HUDEP-2 (cell line): ENCODE measurements around the gene OR7C1.
"Not testable (repeated sequence)": the region's sequence is repeated elsewhere in the genome, so short reads cannot be mapped to it uniquely, and the experiment has no call there.

Source experiments
- DNase-seq, 76 experiments: peaks; one replicate each; lab custom pipeline; 2025; ENCODE audit not compliant: unreplicated experiment in 76 of 76; lab: John Stamatoyannopoulos, UW

The OR7C1 gene

DNA sequence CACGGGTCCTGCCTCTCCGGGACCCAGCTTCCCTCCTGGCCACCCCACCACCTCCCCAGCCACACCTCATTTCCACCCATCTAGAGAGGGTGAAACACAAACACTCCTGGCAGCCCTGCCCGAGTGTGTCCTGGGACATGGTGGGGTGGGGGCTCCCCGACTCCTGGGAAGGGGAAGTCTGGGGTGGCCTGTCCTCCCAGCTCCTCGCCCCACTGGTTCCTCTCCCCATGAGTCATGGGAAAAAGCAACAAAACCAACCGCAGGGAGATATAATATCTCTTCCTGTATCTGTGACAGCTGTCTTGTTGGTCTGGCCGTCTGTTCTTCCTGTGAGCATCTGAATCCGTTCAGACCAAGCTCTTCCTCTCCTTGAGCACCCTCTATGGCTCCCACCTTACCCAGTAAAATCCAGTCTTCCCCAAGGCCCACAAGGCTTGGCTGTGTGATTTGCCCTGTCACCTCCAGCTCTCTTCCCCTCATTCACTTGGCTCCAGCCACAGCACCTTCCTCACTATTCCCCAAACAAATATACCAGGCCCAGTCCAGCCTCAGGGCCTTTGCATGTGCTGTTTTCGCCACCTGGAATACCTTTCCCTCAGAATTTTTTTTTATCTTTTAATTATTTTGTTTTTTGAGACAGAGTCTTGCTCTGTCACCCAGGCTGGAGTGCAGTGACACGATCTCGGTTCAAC, 49.7 kb downstream of the OR7C1 start:
- DNase-seq = peak in 68 of 76 experiments; percentile 15 to 89 (median 58)

DNA sequence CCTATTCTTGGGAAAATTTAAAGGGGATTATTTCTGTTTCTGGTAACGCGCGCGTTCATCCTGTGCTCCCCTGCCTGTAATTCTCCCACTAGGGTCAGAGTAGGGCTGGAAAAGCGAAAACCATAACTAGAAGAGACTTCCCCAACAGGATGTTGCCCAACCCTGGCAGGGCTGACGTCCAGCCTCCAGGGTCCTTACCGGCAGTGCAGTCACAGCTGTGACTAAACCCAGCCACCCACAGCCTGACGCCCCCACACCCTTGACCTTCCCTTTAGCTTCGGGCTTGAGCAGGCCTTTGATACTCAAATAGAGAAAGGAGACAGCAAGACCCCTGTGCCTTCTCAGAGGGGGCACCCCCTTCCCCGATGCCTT, 50.3 kb downstream of the OR7C1 start:
- peak in 49 of 76 experiments; percentile 7 to 78 (median 35) for DNase-seq

DNA sequence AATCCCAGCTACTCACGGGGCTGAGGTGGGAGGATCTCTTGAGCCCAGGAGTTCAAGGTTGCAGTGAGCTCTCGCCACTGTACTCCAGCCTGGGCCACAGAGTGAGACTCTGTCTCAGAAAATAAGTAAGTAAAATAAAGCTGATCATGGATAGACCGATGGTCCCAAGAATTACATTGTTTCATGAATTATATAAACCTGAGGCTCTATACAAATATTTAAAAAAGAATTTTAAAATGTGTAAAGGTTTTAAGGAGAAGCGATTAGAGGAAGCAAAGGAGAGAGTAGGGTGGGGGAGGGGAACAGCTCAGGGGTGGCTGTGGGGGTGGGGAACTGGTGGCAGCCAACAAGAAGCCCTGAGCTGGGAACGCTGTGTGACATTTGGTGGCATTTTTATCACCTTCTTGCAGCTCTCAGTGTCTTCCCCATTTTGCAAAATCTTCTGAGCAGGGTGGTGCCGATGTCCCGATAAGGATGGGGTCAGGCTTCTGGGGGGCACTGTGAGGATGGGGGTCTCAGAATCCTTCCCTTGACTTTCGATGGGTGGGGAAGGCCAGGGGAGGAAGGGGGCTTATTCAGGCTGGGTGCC, 51.5 kb downstream of the OR7C1 start:
- DNase-seq = peak in 70 of 76 experiments; percentile 18 to 86 (median 56)

DNA sequence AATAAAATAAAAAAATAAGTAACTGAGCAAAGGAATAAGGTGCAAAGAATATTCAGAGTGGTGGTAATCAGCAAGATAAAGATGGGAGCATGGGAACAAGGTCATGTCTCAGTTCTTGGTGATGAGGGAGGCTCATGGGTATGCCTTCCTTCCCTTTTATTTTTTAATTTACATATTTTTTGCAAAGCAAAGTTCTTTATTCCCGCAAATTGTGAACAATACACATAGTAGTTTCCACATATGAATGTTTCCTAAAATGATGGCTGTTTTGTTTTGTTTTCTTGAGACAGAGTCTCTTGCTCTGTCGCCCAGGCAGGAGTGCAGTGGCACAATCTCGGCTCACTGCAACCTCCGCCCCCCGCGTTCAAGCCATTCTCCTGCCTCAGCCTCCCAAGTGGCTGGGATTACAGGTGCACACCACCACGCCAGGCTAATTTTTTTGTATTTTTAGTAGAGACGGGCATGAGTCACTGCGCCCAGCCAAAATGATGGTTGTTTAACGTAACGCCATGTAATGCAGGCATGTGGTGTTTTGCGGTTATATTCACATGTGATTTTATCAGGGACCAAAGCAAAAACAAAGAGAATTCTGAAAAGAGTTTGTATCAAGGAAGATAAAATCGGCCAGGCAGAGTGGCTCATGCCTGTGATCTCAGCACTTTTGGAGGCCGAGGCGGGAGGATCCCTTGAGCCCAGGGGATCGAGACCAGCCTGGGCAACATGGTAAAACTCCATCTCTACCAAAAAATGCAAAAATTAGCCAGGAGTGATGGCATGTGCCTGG, 52.2 kb downstream of the OR7C1 start:
- DNase-seq = peak in 33 of 76 experiments; percentile 11 to 72 (median 30)

DNA sequence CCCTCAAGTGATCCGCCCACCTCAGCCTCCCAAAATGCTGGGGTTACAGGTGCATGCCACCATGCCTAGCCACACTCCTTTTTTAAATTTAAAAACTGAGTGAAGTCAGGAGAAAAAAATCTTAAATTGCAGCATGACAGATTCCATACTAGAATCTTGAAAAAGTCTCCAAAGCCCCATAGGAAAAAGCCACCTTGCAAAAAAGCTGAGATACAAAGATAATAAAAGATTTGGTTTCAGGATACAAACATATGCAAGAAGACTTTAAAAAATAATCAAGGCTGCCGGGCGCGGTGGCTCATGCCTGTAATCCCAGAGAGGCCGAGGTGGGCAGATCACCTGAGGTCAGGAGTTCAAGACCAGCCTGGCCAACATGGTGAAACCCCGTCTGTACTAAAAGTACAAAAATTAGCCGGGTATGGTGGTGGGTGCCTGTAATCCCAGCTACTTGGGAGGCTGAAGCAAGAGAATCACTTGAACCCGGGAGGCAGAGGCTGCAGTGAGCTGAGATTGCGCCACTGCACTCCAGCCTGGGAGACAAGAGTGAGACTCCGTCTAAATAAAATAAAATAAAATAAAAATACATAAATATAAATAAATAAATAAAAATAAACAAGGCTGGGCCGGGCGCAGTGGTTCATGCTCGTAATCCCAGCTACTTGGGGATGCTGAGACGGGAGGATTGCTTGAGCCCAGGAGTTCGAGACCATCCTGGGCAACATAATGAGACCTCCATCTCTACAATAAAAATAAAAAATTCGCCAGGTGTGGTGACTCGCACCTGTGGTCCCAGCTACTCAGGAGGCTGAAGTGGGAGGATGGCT, 53.1 kb downstream of the OR7C1 start:
- not testable (repeated sequence) for DNase-seq

DNA sequence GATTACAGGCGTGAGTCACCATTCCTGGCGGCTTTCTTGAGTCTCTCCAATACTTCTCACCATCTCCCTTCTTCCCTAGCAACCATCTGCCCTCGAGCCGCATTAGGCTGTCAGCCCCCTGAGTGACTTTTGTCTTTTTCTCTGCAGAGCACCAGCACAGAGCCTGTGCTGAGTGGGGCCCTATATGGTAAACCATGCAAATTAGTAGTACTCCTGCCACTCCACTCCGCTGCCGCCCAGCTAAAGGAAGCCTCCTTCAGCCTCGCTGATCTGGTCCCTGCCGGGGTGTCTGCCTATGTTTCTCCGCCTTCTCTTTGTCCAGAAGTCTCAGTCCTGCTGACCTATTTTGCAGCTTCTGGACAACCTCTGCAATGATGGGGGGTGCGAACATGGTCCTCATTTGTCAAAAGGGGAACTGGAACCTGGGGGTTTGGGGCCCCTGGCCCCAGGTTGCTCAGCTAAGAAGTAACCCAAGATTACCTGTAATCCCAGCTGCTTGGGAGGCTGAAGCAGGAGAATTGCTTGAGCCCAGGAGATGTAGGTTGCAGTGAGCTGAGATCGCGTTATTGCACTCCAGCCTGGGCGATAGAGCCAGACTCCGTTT, 54.3 kb downstream of the OR7C1 start:
- not testable (repeated sequence) for DNase-seq

DNA sequence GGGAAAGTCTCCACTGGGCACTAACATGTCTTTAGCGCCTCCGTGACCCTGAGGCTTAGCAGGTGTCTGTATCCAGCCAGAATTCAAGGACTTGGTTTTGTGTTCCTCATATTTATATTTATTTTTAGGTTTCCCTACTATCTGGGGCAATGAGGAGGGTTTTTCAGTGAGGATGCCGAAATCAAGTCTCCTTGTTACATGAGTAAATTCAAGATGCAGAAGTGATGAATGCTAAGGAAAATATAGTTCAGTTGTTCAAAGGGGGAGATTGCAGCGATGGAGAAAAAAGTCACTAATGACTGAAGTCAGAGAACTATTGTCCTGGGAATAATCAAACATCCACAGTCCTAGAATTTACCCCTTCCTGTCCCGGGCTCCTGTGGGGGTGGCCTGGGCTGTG, 55.8 kb downstream of the OR7C1 start:
- DNase-seq = no peak

GRCh38 chr19:14778110-14778845, 56.7 kb downstream of the OR7C1 start, which contains the start of gene ADGRE2:
Gene ADGRE2, minus strand, starts transcription at chr19:14778560. Its CDS starts 1,804 bp downstream, at chr19:14776756.
- not testable (repeated sequence) for DNase-seq

GRCh38 chr19:14777645-14778044, 57.3 kb downstream of the OR7C1 start:
- not testable (repeated sequence) for DNase-seq

- DNase-seq = peak in 25 of 76 experiments; percentile 7 to 41 (median 23)
Observed at GRCh38 chr19:14775869-14776586, 59.0 kb downstream of the OR7C1 start.

- not testable (repeated sequence) for DNase-seq
Observed at GRCh38 chr19:14775326-14775725, 59.7 kb downstream of the OR7C1 start.

- no peak for DNase-seq
Observed at GRCh38 chr19:14774373-14774772, 60.6 kb downstream of the OR7C1 start.

DNA sequence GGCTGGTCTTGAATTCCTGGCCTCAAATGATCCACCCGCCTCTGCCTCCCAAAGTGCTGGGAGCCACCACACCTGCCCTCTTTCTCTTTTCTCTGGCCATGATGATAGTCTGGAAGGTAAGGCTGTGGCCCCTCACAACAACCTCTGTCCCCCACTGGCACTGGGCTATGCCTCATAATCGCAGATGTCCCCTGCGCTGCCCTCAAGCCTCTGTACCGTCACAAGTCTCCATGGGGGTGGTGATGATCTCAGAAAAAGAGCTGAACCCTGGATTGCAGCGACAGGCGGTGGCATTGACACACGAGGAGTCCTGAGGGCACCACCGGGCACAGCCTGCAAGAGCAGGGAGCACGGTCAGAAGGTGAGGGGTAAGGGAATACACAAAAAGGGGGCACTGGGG, 61.3 kb downstream of the OR7C1 start:
- not testable (repeated sequence) for DNase-seq

DNA sequence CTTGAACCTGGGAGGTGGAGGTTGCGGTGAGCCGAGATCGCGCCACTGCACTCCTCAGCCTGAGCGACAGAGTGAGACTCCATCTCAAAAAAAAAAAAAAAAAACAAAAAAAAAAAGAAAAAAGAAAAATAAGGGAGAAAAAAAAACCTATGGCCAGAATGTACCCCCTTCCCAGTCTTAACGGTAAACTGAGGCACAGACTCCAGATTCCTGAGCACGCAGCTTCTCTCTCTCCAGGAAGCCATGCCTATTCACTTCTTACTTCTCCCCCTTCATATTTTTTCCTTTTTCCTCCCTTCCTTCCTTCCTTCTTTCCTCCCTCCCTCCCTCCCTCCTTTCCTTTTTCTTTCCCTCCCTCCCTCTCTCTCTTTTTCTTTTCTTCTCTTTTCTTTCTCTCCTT, 62.0 kb downstream of the OR7C1 start:
- no peak for DNase-seq

DNA sequence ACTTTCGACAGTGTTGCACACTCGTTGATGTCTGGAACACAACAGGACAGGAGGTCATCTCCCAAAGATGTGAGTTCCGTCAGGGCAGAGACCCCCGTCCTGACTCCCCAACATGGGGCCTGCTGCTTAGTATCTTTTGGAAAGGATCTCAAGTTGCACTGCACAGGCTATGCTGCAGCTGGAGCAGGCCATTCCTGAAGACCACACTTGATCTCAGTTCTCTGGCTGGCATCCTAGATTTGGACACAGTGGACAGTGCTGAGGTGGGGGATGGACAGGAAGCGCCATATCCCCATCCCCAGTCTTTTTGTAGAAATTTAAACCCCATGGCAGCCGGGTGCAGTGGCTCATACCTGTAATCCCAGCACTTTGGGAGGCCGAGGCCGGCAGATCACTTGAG, 62.5 kb downstream of the OR7C1 start:
- DNase-seq = no peak

DNA sequence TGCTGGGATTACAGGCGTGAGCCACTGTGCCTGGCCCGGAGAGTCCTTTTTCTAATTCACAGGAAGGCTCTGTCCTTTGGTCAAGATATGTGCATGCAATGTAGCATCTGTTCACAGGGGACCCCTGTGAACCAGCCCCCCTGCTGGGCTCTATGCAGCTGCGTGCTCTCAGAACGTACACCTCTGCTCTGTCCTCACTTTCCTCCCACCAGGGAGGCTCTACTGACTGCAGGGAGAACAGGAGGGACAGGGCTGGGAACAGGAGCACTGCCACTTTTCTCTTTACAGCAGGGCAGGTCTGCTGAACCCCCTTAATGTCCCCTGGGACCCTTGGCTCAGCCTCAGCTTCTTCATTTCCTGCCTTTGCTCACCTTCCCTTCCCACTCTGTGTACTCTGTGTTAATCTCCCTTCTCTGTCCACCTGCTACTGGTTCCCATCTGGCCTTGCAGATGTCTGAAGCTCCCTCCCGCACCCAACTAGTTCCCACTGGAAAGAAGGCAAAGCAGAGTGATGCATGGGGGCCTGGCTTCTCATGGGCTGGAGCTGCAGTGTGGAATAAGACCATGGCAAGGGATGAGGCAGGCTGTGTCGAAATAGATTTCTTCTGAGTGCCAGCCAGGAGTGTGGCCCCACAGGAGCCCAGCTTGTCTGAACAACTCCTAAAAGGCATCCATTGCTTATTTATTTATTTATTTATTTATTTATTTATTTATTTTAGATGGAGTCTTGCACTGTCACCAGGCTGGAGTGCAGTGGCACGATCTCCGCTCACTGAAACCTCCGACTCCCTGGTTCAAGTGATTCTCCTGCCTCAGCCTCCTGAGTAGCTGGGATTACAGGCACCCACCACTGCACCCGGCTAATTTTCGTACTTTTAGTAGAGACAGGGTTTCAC, 63.8 kb downstream of the OR7C1 start:
- DNase-seq = no peak

- no peak for DNase-seq
Observed at GRCh38 chr19:14770136-14770535, 64.8 kb downstream of the OR7C1 start.

GRCh38 chr19:14769201-14769600, 65.8 kb downstream of the OR7C1 start:
- DNase-seq = no peak
